ENCODE data around the gene MTURN.
A peak's percentile ranks its signal among the peaks of the same experiment; 100 is the strongest.
"Not testable (repeated sequence)": the region's sequence is repeated elsewhere in the genome, so short reads cannot be mapped to it uniquely, and the experiment has no call there.

MTURN gene

DNA sequence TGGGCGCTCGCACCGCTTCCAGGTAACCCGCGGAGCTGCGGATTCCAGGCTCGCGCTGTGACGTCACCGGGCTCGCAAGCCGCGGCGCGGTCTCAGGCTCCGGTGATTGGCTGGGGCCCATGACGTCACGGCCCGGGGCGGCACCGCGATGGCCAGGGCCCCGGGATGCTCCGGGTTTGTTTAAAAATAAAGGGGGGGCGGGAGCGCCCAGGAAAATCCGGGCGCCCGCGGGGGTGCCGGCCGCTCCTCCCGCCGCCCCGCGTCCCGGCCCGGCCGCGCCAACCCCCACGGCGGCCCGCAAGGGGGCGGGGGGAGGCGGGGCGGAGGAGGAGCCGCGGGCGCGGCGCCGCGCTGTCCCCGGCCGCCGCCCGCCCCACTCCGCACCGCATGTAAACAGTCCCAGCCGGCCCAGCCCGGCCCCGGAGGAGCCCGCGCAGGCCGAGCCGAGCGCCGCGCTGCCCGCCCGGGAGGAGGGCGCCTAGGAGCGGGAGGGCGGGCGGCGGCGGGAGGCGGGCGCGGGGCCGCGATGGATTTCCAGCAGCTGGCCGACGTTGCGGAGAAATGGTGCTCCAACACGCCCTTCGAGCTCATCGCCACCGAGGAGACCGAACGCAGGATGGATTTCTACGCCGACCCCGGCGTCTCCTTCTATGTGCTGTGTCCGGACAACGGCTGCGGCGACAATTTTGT is at the start of gene MTURN:
Gene MTURN, plus strand, starts transcription at position 376 of the 690 bp plus-strand sequence. Its CDS starts 151 bp downstream, at position 527.
- DNase-seq (ENCODE audit: insufficient read length, low spot score) (peak; percentile 100), FAIRE-seq (no peak)
- peak; percentile 28; the same call in 1 of the 2 replicates for TF ChIP-seq POLR2A (IDR thresholded peaks at IDR 0.05; ENCODE audit: low read depth, low read length)

GRCh38 chr7:30086529-30086928 is 48.3 kb upstream of the MTURN start:
- DNase-seq (ENCODE audit: insufficient read length, low spot score) (no peak), FAIRE-seq (no peak)
- TF ChIP-seq POLR2A (IDR thresholded peaks at IDR 0.05; ENCODE audit: low read depth, low read length): no peak

DNA sequence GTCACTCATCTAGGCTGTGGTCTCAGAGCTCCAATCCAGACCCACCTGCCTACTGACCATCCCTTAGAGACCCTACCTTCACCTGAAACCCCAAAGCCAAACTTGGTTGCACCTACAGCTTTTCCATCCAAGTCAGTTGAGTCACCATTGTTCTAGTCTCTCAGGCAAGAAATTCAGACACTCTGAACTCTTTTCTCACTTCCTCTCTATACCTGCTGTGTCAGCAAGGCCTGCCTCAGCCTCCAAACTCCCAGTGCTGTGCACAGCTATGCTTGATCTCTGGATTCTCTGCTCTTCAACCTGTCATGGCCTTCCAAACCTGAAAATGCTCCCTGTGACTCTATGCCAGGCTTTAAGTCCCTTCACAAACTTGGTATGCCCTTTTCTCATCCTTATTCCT is 47.4 kb upstream of the MTURN start:
- no peak for DNase-seq (ENCODE audit: insufficient read length, low spot score)
- no peak for TF ChIP-seq POLR2A (IDR thresholded peaks at IDR 0.05; ENCODE audit: low read depth, low read length)
- FAIRE-seq: no peak

DNA sequence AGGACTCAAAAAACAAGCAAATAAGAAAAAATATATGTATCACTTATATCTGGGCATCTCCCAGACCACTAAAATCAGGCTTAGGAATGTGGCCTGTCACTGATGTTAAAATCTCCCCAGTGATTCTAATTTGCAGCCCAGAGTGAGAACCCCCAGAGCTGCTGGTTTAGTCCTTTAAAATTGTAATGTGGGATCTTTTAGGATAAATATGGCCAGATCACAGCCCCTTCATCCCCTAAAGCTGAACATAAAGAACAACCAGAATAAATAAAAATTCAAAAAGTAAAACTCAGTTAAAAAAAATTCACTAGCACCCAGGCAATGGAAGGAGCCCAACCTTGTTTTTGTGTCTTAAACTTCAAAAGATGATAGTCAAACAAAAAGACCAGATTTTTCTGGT is 46.4 kb upstream of the MTURN start:
- DNase-seq (ENCODE audit: insufficient read length, low spot score): no peak
- no peak for TF ChIP-seq POLR2A (IDR thresholded peaks at IDR 0.05; ENCODE audit: low read depth, low read length)
- no peak for FAIRE-seq

- DNase-seq (ENCODE audit: insufficient read length, low spot score) (no peak), FAIRE-seq (no peak)
- TF ChIP-seq POLR2A (IDR thresholded peaks at IDR 0.05; ENCODE audit: low read depth, low read length): no peak
These were observed 44.7 kb upstream of the MTURN start for GRCh38 chr7:30090111-30090510.

- FAIRE-seq (peak; percentile 33), DNase-seq (ENCODE audit: insufficient read length, low spot score) (peak; percentile 70)
- TF ChIP-seq POLR2A (IDR thresholded peaks at IDR 0.05; ENCODE audit: low read depth, low read length): no peak
These were observed 43.3 kb upstream of the MTURN start for GRCh38 chr7:30091491-30091912.

- DNase-seq (ENCODE audit: insufficient read length, low spot score) (no peak), FAIRE-seq (no peak)
- no peak for TF ChIP-seq POLR2A (IDR thresholded peaks at IDR 0.05; ENCODE audit: low read depth, low read length)
These were observed 42.8 kb upstream of the MTURN start for GRCh38 chr7:30091987-30092386.

DNA sequence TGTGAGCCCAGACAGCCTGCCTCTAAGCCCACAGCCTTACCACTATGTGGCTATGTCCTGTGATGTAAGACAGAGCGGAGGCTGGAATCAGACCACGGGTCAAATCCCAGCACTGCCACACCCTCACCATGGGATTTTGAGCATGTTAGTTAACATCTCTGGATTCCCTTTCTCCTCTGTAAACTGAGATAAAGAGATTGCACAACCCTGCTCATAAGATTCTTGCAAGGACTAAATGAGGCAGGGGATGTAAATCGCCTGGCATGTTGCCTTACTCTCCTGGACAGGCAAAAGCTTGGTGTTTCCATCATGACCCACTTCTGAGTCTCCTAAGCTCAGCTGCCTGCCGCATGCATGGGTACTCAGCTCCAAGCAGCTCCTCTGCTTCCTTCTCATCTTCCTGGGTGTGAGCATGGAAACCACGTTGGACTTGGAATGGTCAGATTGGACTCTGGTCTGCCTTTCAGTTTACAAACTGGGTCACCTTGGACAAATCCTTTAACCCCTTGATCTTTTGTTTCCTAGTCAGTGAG is 41.3 kb upstream of the MTURN start:
- DNase-seq (ENCODE audit: insufficient read length, low spot score) (no peak), FAIRE-seq (no peak)
- TF ChIP-seq POLR2A (IDR thresholded peaks at IDR 0.05; ENCODE audit: low read depth, low read length): no peak

- FAIRE-seq: not testable (repeated sequence)
These were observed 36.2 kb upstream of the MTURN start for GRCh38 chr7:30098599-30098998.

DNA sequence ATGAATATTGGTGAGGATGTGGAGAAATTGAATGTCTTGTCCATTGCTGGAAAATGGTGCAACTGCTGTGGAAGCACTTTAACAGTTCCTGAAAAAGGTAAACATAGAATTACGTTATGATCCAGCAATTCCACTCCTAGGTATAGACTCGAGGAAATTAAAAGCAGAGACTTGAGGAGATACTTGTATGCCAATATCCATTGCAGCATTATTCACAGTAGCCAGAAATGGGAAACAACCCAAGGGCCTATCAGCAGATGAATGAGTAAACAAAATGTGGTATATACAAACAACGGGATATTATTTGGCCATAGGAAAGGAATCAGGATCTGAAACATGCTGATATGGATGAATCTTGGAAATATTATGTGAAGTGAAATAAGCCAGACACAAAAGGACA is 32.5 kb upstream of the MTURN start:
- no peak for FAIRE-seq
- TF ChIP-seq POLR2A (IDR thresholded peaks at IDR 0.05; ENCODE audit: low read depth, low read length): no peak
- DNase-seq (ENCODE audit: insufficient read length, low spot score): no peak

More at GRCh38 chr7:30098599-30098998, 36.2 kb upstream of the MTURN start:
- not testable (repeated sequence) for DNase-seq (ENCODE audit: insufficient read length, low spot score)

GRCh38 chr7:30104157-30104556 is 30.6 kb upstream of the MTURN start:
- no peak for FAIRE-seq

DNA sequence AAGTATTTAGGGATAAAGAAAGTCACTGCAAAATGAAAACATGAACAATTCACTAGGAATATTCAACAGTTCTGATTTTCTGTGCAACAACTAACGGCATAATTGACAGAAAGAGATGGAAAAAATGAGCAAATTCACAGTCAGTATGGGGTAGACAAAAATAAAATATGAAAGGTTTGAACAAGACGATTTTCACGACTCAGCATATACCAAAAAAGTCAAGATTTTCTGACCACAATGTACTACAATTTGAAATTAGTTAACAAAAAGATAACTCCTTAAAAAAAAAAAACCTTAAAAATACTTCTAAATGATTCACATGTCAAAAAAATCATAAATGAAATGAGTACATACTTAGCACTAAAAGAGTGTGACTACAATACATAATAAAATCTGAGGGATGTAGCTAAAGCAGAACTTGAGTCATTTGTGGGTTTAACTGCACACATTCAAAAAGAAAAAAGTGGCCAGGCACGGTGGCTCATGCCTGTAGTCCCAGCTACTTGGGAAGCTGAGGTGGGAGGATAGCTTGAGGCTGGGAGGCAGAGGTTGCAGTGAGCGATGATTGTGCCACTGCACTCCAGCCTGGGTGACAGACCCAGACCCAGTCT is 22.6 kb upstream of the MTURN start:
- no peak for DNase-seq (ENCODE audit: insufficient read length, low spot score)
- TF ChIP-seq POLR2A (IDR thresholded peaks at IDR 0.05; ENCODE audit: low read depth, low read length): no peak
- FAIRE-seq: no peak

More at GRCh38 chr7:30104157-30104556, 30.6 kb upstream of the MTURN start:
- TF ChIP-seq POLR2A (IDR thresholded peaks at IDR 0.05; ENCODE audit: low read depth, low read length): no peak
- no peak for DNase-seq (ENCODE audit: insufficient read length, low spot score)

- no peak for FAIRE-seq
- no peak for TF ChIP-seq POLR2A (IDR thresholded peaks at IDR 0.05; ENCODE audit: low read depth, low read length)
- DNase-seq (ENCODE audit: insufficient read length, low spot score): no peak
These were observed 21.6 kb upstream of the MTURN start for GRCh38 chr7:30113144-30113543.

DNA sequence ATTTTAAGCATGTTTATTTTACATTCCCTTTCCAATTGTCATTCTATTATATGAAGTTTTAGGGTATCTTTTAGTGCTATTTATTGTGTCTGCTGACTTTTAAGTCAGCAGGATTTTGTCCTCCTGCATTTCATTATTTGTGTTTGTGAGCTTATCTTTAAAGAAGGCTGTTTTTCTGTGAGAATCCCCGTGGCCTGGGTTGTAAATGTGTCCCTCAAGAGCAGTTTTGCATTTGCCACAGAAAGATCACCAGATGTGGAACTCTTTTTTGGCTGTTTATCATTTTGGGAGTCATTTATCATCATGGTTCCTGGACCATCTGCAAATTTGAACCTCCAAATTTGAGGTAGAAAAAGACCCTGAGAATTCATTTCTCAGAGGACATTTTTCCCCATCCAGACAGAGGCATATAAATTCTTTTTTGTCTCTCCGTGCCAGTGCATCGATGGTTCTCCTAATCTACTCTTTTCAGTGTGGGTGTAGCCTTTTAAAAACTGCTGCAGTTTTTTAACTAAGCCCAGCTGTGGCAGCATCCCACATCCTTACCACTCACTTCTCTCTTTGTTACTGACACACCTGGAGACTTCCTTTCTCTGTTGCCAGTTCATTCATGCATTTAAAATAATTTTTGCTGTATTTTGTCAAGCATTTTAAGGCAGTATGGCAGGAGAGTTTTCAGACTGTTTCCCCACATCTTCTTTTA is 20.1 kb upstream of the MTURN start:
- DNase-seq (ENCODE audit: insufficient read length, low spot score) (no peak), FAIRE-seq (no peak)
- TF ChIP-seq POLR2A (IDR thresholded peaks at IDR 0.05; ENCODE audit: low read depth, low read length): no peak
